ENCODE measurements around the gene RRP36. TPM values are rescaled to one million over a fixed set of nuclear protein-coding genes. Genes with fewer than 3 reads are reported as not detected.

Gene RRP36, protein sequence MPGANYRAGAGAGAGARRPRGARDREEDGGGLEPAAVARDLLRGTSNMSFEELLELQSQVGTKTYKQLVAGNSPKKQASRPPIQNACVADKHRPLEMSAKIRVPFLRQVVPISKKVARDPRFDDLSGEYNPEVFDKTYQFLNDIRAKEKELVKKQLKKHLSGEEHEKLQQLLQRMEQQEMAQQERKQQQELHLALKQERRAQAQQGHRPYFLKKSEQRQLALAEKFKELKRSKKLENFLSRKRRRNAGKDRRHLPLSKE
- total RNA-seq = 100 to 1,000 TPM in 1 of 2 donors, 10 to 100 TPM in 1; 84.0 to 123 TPM

DNA sequence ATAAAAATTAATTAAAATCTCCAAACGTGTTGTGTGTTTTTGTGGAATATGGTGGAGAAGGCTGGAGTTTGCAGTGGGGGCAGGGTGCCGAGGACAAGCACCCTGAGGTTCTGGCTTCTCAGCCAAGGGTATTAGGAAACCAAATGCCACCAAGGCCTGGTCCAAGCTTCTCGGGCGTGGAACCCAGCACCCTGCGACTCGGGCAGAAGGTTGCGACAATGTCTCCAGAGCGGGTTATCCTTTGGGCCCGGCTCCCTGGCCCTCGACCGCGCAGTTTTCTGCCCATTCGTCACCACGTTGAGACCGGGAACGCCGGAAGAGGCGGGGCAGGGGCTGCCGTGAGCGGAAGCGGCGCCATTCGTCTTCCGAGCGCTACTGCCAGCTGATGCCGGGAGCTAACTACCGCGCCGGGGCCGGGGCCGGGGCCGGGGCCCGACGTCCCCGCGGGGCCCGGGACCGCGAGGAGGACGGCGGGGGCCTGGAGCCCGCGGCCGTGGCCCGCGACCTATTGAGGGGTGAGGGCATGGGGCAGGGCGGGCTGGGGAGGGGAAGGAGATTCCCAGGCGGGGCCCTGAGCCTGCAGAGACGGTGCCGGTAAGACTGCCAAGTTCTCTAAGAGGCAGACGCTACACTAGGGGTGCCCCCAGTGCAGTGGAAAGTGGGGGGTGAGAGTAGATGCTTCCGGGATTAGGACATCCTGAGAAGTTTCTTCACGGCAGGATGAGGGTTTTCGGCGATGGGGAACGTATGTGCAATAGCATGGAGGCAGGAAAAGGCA lies at the start of gene RRP36:
RRP36 (plus strand) TSS at position 354 of the 778 bp plus-strand sequence; CDS start at position 386, 32 bp downstream.

DNA sequence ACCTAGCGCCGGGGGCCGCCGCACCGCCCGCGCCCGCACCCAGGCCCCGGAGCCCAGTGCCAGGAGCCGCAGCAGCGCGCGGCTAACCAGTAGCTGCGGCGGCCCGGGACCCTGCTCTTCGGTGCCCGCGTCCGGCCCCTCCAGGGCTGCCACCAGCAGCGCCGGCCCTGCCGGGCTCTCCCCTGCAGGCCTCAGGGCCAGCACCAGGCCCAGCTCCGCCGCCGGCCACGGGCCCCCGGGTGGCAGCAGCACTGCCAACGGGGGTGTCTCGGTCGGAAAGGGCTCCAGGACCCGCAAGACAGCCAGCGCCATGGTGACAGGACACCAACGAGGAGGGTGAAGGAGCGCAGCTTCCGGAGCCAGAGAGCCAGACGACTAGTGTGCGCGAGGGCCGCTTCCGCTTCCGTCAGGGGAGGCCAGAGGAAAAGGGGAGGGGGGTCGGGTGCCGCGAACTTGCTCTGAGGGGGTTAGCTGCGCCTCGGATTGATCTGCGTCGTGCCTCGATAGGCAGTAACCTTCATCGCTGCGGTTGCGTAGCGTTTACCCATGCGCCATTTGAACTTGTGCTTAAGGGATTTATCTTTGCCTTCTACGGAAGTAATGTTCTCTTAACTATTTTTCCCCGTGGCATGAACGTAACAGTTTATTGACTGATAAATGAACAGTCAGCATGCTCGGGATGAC lies 42.4 kb upstream of the RRP36 start, which contains the start of gene PEX6:
PEX6 (minus strand) TSS at position 343 of the 684 bp plus-strand sequence; CDS start at position 312, 31 bp downstream.

DNA sequence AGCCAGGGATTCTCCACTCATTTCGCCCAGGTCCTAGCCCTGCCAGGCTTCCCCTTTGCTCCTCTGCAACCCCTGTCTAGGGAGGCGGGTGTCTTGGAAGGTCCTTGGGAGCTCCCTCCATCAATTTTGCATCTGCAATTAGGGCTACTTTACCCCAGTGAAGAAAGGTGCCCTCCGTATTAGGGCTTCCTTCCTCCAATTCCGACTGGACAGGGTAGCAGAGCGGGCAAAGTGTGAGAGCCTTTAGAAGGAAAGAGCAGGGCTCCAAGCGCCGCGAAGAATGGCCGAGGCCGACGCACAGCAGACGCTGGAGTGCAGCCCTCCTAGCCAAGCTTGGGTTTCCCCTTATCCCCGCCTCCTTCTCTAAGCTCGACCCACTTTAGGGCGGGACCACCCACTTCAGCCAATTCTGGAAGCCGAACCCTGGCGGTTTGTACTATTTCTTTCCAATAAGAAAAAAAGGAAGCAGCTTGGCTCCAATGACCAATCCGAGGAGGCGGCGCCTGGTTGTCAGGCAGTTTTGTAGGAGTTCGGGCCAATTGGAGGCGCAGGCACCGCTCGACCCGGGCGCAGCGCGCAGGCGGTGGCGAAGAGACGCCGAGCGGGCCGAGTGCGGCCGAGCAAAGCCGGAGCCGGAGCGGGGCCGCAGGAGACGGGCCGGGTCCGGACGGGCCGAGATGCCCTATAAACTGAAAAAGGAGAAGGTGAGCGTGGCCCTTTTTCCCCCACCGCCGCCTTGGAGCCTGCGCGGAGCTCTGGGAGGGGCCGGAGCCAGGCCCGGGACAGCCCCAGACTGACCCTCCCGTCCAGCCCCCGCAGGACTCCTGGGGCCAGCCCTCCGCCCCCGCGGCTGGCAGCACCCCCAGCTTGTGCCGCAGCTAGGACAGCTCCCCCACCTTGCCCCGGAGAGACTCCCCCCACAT lies 37.2 kb upstream of the RRP36 start, which contains the start of gene PPP2R5D:
PPP2R5D (plus strand) TSS at position 570 of the 923 bp plus-strand sequence; CDS start at position 678, 108 bp downstream.

DNA sequence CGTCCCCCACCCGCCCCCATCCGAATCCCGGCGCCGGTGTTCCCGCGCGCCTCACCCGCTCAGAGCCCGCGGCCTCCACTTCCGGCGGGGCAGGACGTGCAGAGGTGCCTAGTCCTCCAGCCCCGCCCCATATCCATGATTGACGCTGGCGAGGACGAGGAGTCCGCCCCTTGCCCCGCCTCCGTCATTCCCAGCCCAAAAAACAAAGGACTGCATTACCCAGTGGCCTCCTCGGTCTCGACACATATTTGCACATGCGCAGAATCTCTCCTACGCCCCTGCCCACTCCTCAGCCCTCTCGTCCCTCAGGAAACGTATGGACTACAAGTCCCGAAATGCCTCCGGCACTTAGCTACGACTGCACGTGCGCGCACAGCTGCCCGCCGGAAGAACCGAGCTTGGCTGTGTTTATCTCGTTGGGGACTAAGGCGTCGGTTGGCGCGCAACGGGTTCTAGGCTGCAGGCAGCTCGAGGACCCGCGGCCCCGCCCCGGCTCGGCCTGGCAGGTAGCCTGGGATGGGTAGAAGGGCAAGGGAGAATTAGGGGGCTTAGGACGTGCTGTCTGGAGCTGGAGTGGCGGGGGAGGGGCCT lies 7.5 kb upstream of the RRP36 start, which contains the start of the genes KLHDC3 and MEA1:
KLHDC3 (plus strand) TSS at position 407 of the 591 bp plus-strand sequence. CDS start 2,944 bp downstream, outside the sequence.
MEA1 (minus strand) TSS at position 104 of the 591 bp plus-strand sequence. CDS start 133 bp downstream, outside the sequence.

DNA sequence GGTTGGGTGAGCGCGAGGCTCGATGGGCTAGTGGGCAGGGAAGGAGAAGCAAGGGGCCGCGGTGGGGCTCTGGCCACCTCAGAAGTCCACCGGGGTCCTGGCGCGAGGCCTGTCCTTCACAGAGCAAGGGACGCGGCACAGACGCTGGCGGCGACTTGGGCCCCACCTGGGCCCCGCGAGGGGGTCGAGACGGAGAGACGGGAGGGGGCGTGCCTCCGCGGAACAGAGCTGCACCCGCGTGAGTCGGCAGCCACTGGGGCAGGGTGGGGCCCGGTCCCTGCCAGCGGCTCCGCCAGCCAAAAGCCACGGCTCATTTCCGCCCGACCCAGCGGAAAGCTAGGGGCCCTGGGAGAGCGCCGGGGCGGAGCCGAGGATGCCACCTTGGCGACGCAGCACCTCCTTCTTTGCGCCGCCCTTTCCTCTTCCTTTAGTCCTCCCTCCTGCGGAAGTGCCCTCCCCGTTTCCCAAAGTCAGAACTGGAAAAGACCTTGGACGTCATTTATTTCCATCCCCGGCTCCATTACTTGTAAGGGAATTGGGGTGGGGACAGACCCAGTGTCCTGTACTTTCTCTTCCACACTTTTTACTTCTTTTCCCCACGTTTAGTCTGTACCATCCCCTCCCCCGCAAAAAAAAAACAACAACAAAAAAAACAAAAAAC lies 32.3 kb downstream of the RRP36 start, which contains the start of gene CUL7:
CUL7 (minus strand) TSS at position 307 of the 661 bp plus-strand sequence. CDS start 1,063 bp downstream, outside the sequence.

DNA sequence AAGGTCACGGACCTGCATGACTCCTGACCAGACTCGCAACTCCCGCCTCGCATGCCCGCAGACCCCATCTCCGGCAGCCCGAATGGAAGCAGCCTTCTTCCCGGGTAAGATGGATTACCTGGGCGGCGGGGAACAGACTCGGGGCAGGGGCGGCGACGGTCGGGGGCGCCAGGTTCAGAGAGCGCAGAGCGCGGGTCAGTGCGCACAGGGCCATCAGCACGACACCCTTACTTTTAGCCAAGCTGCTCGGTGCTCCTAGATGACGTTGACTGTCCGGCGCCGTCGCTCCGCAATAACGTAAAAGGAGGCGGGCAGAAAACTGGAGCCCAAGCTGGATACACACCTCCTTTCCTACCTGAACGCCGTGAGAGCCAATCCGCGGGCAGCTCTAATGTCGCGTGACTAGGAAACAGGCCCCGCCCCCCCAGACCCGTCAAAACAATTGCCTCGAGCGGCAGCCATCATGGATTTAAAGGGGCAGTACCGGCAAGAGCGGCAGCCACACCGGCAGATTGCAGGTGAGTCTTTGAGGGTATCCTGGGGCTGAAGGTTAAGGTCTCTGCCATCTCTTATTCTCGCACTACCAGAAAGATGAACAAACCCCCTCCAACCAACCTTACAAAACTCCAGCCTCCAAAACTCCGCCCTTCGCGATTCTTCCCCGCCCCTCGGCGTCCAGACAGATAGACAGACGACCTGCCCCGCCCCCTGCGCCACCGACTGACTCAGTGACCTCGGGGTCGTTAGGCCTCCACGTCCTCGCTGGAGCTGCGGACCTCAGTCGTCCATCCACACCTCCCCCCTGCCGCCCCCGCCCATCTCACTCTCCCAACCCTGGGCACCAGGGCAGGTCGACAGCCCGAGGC lies 38.0 kb downstream of the RRP36 start, which contains the start of the genes KLC4 and MRPL2:
KLC4 (plus strand) TSS at position 464 of the 866 bp plus-strand sequence. CDS start 1,705 bp downstream, outside the sequence.
MRPL2 (minus strand) TSS at position 267 of the 866 bp plus-strand sequence; CDS start at position 214, 53 bp downstream.

DNA sequence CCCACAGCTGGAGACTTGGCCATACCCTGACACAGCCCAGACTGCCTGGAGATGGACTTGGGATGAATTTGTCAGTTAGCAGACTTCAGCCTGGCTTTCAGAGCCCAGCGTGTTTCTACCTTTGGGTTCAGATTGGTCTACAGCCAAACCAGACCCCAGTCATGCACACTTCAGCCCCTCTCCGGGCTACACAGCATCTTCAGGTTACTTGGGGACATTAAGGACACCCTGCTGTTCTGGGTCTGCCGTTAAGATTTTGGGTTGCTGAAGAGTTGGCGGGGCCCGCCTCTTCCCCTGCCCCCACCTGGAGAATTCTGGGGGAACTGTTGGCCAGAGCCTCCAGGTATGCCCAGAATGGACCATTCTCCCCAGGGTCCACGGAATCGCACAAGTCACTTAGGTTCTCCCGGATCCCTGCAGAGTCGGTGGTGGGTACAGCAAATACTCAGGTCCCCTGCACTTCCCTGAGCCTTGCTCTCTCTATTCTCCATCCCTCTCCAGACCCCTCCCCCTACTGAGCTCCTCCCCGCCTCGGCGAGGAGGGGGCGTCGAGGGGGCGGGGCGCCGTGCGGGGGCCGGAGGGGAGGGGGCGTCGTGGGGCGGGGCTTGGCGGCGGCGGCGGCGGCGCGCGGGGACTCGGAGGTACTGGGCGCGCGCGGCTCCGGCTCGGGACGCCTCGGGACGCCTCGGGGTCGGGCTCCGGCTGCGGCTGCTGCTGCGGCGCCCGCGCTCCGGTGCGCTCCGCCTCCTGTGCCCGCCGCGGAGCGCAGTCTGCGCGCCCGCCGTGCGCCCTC lies 54.4 kb downstream of the RRP36 start, which contains the start of gene PTK7:
PTK7 (plus strand) TSS at position 645 of the 794 bp plus-strand sequence. CDS start 175 bp downstream, outside the sequence.

Other genes starting within 250 kb of the RRP36 start
- gene BICRAL, start 239.6 kb upstream of the RRP36 start, total RNA-seq = 1 to 10 TPM; 4.7 to 4.8 TPM
- 100 to 1,000 TPM; 113 to 149 TPM for gene RPL7L1, start 142.0 kb upstream of the RRP36 start, total RNA-seq
- under 1 TPM in 1 of 2 donors, not detected in 1; 0.33 TPM for gene PTCRA, start 105.6 kb upstream of the RRP36 start, total RNA-seq
- 10 to 100 TPM; 19.6 to 39.6 TPM for gene CNPY3, start 92.1 kb upstream of the RRP36 start, total RNA-seq
- not detected for gene GNMT, start 60.9 kb upstream of the RRP36 start, total RNA-seq
- 10 to 100 TPM; 20.3 to 27.5 TPM for gene PEX6, start 42.4 kb upstream of the RRP36 start, total RNA-seq
- gene PPP2R5D, start 37.1 kb upstream of the RRP36 start, total RNA-seq = 10 to 100 TPM; 48.5 to 65.6 TPM
- gene MEA1, start 7.7 kb upstream of the RRP36 start, total RNA-seq = 10 to 100 TPM; 40.6 to 63.6 TPM
- gene KLHDC3, start 7.4 kb upstream of the RRP36 start, total RNA-seq = 10 to 100 TPM; 84.7 to 90.9 TPM
- 10 to 100 TPM; 16.7 to 17.6 TPM for gene CUL7, start 32.2 kb downstream of the RRP36 start, total RNA-seq
- gene MRPL2, start 37.8 kb downstream of the RRP36 start, total RNA-seq = 10 to 100 TPM; 19.6 to 38.6 TPM
- gene KLC4, start 38.0 kb downstream of the RRP36 start, total RNA-seq = 10 to 100 TPM in 1 of 2 donors, 1 to 10 TPM in 1; 8.7 to 14.1 TPM
- gene PTK7, start 54.7 kb downstream of the RRP36 start, total RNA-seq = 10 to 100 TPM; 19.3 to 36.6 TPM
- 10 to 100 TPM; 15.8 to 22.6 TPM for gene SRF, start 149.6 kb downstream of the RRP36 start, total RNA-seq
- 10 to 100 TPM; 26.0 to 31.0 TPM for gene CUL9, start 160.6 kb downstream of the RRP36 start, total RNA-seq
- gene DNPH1, start 207.9 kb downstream of the RRP36 start, total RNA-seq = 10 to 100 TPM; 43.6 to 71.9 TPM
- under 1 TPM in 1 of 2 donors, not detected in 1; under 0.01 TPM for gene TTBK1, start 221.9 kb downstream of the RRP36 start, total RNA-seq